Measurements from ENCODE around the gene BRD4. TPM values are rescaled to one million over a fixed set of nuclear protein-coding genes. Genes with fewer than 3 reads are reported as not detected.

Gene BRD4
- total and polyA plus RNA-seq, 2 of the 13 experiments (the other 11 are each of a cell fraction or from before 2014, with no cell fraction given) = 10.5 to 11.4 TPM

- TF ChIP-seq, protein P1, sequence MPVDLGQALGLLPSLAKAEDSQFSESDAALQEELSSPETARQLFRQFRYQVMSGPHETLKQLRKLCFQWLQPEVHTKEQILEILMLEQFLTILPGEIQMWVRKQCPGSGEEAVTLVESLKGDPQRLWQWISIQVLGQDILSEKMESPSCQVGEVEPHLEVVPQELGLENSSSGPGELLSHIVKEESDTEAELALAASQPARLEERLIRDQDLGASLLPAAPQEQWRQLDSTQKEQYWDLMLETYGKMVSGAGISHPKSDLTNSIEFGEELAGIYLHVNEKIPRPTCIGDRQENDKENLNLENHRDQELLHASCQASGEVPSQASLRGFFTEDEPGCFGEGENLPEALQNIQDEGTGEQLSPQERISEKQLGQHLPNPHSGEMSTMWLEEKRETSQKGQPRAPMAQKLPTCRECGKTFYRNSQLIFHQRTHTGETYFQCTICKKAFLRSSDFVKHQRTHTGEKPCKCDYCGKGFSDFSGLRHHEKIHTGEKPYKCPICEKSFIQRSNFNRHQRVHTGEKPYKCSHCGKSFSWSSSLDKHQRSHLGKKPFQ (CRISPR knock-in tag; IDR thresholded peaks at IDR 0.05; ENCODE audit: insufficient replicate concordance) = no peak
- TF ChIP-seq MEIS2 (CRISPR knock-in tag; IDR thresholded peaks at IDR 0.05) (no peak), ZBTB7B (CRISPR knock-in tag; IDR thresholded peaks at IDR 0.05) (no peak), SIX4 (CRISPR knock-in tag; IDR thresholded peaks at IDR 0.05) (no peak)
These were observed 40.1 kb upstream of the BRD4 start (continued) for GRCh38 chr19:15372470-15372869.

GRCh38 chr19:15371786-15372380 lies 39.5 kb upstream of the BRD4 start:
- FAIRE-seq = no peak
- in situ Hi-C loops (cut with HindIII; ENCODE audit: extremely low pct_ligation_motif_present, low pct_unique_long_range_greater_than_20kb) = no loop called here
- ATAC-seq = no peak
- H4K20me1 ChIP-seq (ENCODE audit: insufficient read depth, low read length) = peaks cover 18% of the 10 kb centered on the region
- DNase-seq (ENCODE audit: low spot score) = no peak
- no peak overlapping the region for H3K27ac ChIP-seq (ENCODE audit: extremely low read length, insufficient read depth, low read length)
- BruUV-seq (replicated peaks) = no TSS peak
- H3K27me3 ChIP-seq (ENCODE audit: control insufficient read depth in 1 of 2, insufficient read depth in 2 of 2, low read length in 2 of 2) = no peaks in the 10 kb centered on the region
- H3K79me2 ChIP-seq (ENCODE audit: insufficient read depth, low read length) = peaks cover 36% of the 10 kb centered on the region
- peaks cover 35 to 79% of the 10 kb centered on the region in 2 experiments for H3K36me3 ChIP-seq (replicated peaks in 1 of 2; ENCODE audit: control insufficient read depth in 1 of 2, insufficient read depth in 2 of 2, low read length in 2 of 2)
- no peak overlapping the region for H3K4me3 ChIP-seq (replicated peaks in 1 of 3; ENCODE audit: insufficient read depth in 1 of 3, low read depth in 2 of 3, low read length in 3 of 3)
- H2AFZ ChIP-seq (ENCODE audit: low read length) = no peak overlapping the region
- WGBS (ENCODE audit: low lambda C conversion rate) = 96% methylated on average over 16 of the region's 17 CpGs
- no peak overlapping the region for H3K4me2 ChIP-seq (ENCODE audit: low read depth, low read length)
- intact Hi-C loops (cut with micrococcal nuclease; ENCODE audit: unreplicated experiment) = loop anchor here (10.0 kb wide), 1 partner anchor 87 kb away; no protein-coding TSS in a partner anchor
- no peak overlapping the region for H3K9ac ChIP-seq (ENCODE audit: insufficient read depth, low read depth, low read length)
- peaks cover 12% of the 10 kb centered on the region for H3K4me1 ChIP-seq (ENCODE audit: insufficient read depth, low read length)
- ChIA-PET CTCF (ENCODE audit: low intra/inter-chr PET ratio, low total read pairs) (no interaction called here), POLR2A (interaction anchor here (0.7 kb wide), 1 partner anchor 30 kb away, joined by 4 read pairs; no protein-coding TSS in a partner anchor)
- no peaks in the 10 kb centered on the region for H3K9me3 ChIP-seq (ENCODE audit: low read length)
- TF ChIP-seq DDIT3 (CRISPR knock-in tag; IDR thresholded peaks at IDR 0.05) (no peak), ZSCAN22 (CRISPR knock-in tag; IDR thresholded peaks at IDR 0.05) (no peak), NR2F1 (CRISPR knock-in tag; IDR thresholded peaks at IDR 0.05) (no peak), ZNF446 (CRISPR knock-in tag; IDR thresholded peaks at IDR 0.05) (no peak), ZNF510 (CRISPR knock-in tag; IDR thresholded peaks at IDR 0.05; ENCODE audit: low read depth) (no peak), CCDC6 (CRISPR knock-in tag; IDR thresholded peaks at IDR 0.05) (no peak), ZNF503 (CRISPR knock-in tag; IDR thresholded peaks at IDR 0.05) (no peak), ZSCAN29 (CRISPR knock-in tag; conservative IDR thresholded peaks at IDR 0.05) (no peak)
- TF ChIP-seq, protein P2, sequence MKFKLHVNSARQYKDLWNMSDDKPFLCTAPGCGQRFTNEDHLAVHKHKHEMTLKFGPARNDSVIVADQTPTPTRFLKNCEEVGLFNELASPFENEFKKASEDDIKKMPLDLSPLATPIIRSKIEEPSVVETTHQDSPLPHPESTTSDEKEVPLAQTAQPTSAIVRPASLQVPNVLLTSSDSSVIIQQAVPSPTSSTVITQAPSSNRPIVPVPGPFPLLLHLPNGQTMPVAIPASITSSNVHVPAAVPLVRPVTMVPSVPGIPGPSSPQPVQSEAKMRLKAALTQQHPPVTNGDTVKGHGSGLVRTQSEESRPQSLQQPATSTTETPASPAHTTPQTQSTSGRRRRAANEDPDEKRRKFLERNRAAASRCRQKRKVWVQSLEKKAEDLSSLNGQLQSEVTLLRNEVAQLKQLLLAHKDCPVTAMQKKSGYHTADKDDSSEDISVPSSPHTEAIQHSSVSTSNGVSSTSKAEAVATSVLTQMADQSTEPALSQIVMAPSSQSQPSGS (CRISPR knock-in tag; IDR thresholded peaks at IDR 0.05) = no peak
